K562 (cell line): ENCODE measurements around the gene ZNF32. TPM values are rescaled to one million over a fixed set of nuclear protein-coding genes. Genes with fewer than 3 reads are reported as not detected.
A peak's percentile ranks its signal among the peaks of the same experiment; 100 is the strongest.

Experiments used
- AFF1 ChIP-seq, 2 experiments: fragments of 450-650 bp; IDR thresholded peaks; 2 replicates each; pipeline ENCODE4 v1.6.1; 2018; ENCODE audit warnings: mild to moderate bottlenecking in 2 of 2, low read depth in 1 of 2; ENCODE audit not compliant: partially characterized antibody in 2 of 2
- ARID1B ChIP-seq: fragments of 450-650 bp; IDR thresholded peaks from 2 replicates; pipeline ENCODE4 v1.6.1; 2016; ENCODE audit warnings: antibody characterized with exemption, mild to moderate bottlenecking, inconsistent platforms
- ATF2 ChIP-seq: sonication (generic); formaldehyde crosslinking; IDR thresholded peaks from 2 replicates; pipeline ENCODE4 v1.8.1; 2022; ENCODE audit warnings: missing genetic modification reagents
- BRCA1 ChIP-seq, 2 experiments: fragments of 450-650 bp in 1 of 2; sonication (generic) in 1 of 2; formaldehyde crosslinking in 1 of 2; IDR thresholded peaks; 2 replicates each; pipeline versions ENCODE4 v1.5.0 to v1.6.1; 2017 to 2020; ENCODE audit warnings: mild to moderate bottlenecking in 1 of 2, missing genetic modification reagents in 1 of 2
- CBX5 ChIP-seq: IDR thresholded peaks from 2 replicates; pipeline ENCODE4 v1.6.1; 2014; ENCODE audit warnings: low read depth, borderline replicate concordance
- DDX20 ChIP-seq: fragments of 450-650 bp; IDR thresholded peaks from 2 replicates; pipeline ENCODE4 v1.6.1; 2016; ENCODE audit warnings: missing genetic modification characterization, low read depth, mild to moderate bottlenecking, missing compliant biosample characterization, moderate library complexity
- EHMT2 ChIP-seq: fragments of 450-650 bp; IDR thresholded peaks from 2 replicates; pipeline ENCODE4 v1.6.1; 2018; ENCODE audit warnings: antibody characterized with exemption
- ELF2 ChIP-seq: fragments of 250-450 bp; sonication (Bioruptor Pico); IDR thresholded peaks from 2 replicates; pipeline ENCODE4 v1.5.0; 2021; ENCODE audit warnings: mild to moderate bottlenecking
- FOXJ2 ChIP-seq: fragments of 200-800 bp; sonication (Bioruptor generic); IDR thresholded peaks from 2 replicates; pipeline ENCODE4 v1.6.1; 2016; ENCODE audit warnings: missing genetic modification characterization, missing compliant biosample characterization
- HDAC1 ChIP-seq, 2 experiments: fragments of 450-650 bp; IDR thresholded peaks; 2 replicates each; pipeline ENCODE4 v1.6.1; 2016 to 2017; ENCODE audit warnings: inconsistent platforms in 1 of 2, mild to moderate bottlenecking in 1 of 2, moderate library complexity in 1 of 2
- HEY1 ChIP-seq: fragments of 250-450 bp; sonication (Bioruptor Pico); IDR thresholded peaks from 2 replicates; pipeline ENCODE4 v1.5.0; 2020; ENCODE audit warnings: mild to moderate bottlenecking, moderate library complexity, borderline replicate concordance
- HNRNPUL1 ChIP-seq: fragments of 200-400 bp; formaldehyde crosslinking; IDR thresholded peaks from 2 replicates; pipeline ENCODE4 v1.6.1; 2017; ENCODE audit warnings: low read length
- L3MBTL2 ChIP-seq: fragments of 450-650 bp; IDR thresholded peaks from 2 replicates; pipeline ENCODE4 v1.6.1; 2016; ENCODE audit warnings: mild to moderate bottlenecking, moderate library complexity
- MEIS2 ChIP-seq: fragments of 450-650 bp; IDR thresholded peaks from 2 replicates; pipeline ENCODE4 v1.6.1; 2014; ENCODE audit warnings: mild to moderate bottlenecking; ENCODE audit not compliant: partially characterized antibody
- NCOA6 ChIP-seq: fragments of 450-650 bp; IDR thresholded peaks from 2 replicates; pipeline ENCODE4 v1.6.1; 2017; ENCODE audit warnings: mild to moderate bottlenecking
- NR2F6 ChIP-seq: fragments of 450-650 bp; formaldehyde crosslinking; IDR thresholded peaks from 2 replicates; pipeline ENCODE4 v1.4.0; 2020; ENCODE audit warnings: mild to moderate bottlenecking
- PKNOX1 ChIP-seq: fragments of 450-650 bp; IDR thresholded peaks from 2 replicates; pipeline ENCODE4 v1.6.1; 2016
- SMC3 ChIP-seq: conservative IDR thresholded peaks from 2 replicates; pipeline ENCODE4 v1.6.1; 2011; ENCODE audit warnings: low read depth, low read length, improper control_type of control experiment; ENCODE audit not compliant: insufficient read depth
- SNIP1 ChIP-seq: fragments of 450-650 bp; IDR thresholded peaks from 2 replicates; pipeline ENCODE4 v1.7.1; 2017; ENCODE audit warnings: low read depth, mild to moderate bottlenecking
- ZNF431 ChIP-seq: sonication (generic); formaldehyde crosslinking; IDR thresholded peaks from 2 replicates; pipeline ENCODE4 v1.8.0; 2022; ENCODE audit warnings: mild to moderate bottlenecking, missing genetic modification reagents
- ZNF584 ChIP-seq: fragments of 200-800 bp; sonication (Bioruptor generic); IDR thresholded peaks from 2 replicates; pipeline ENCODE4 v1.6.1; 2016; ENCODE audit warnings: low read depth, mild to moderate bottlenecking, missing genetic modification characterization, missing compliant biosample characterization
- ZNF586 ChIP-seq: fragments of 450-650 bp; formaldehyde crosslinking; conservative IDR thresholded peaks from 2 replicates; pipeline ENCODE4 v1.4.0; 2020; ENCODE audit warnings: mild to moderate bottlenecking, moderate library complexity
- ZNF668 ChIP-seq: fragments of 250-450 bp; sonication (Bioruptor Pico); IDR thresholded peaks from 2 replicates; pipeline ENCODE4 v1.8.0; 2022; ENCODE audit warnings: mild to moderate bottlenecking, inconsistent platforms
- ZNF75A ChIP-seq: fragments of 450-650 bp; formaldehyde crosslinking; IDR thresholded peaks from 2 replicates; pipeline ENCODE4 v1.4.0; 2020; ENCODE audit warnings: mild to moderate bottlenecking
- ZNF785 ChIP-seq: fragments of 250-450 bp; sonication (Bioruptor Pico); IDR thresholded peaks from 2 replicates; pipeline ENCODE4 v1.4.0; 2020; ENCODE audit warnings: mild to moderate bottlenecking
- polyA plus RNA-seq, 8 experiments: library from polyadenylated mRNA; depleted of rRNA in 4 of 8; stranded (reverse) in 5 of 8; unstranded in 3 of 8; fragments of >200 nt; fragmentation: Nextera tagmentation in 2 of 8; fragmentation: Illumina TruSeq in 1 of 8; extraction: Ambion mirVana in 2 of 8; extraction: Trizol in 1 of 8; gene quantifications; 2 replicates each; pipeline versions ENCODE4 v1.2.1 to v1.2.3, GENCODE V29; 2011 to 2014; ENCODE audit warnings: inconsistent platforms in 1 of 8, missing spikeins in 1 of 8
- total RNA-seq, 7 experiments: library from RNA; depleted of rRNA in 6 of 7; stranded (reverse); fragments of >200 nt in 6 of 7; fragmentation: Illumina TruSeq in 2 of 7; extraction: Trizol in 2 of 7; gene quantifications; 2 replicates each; pipeline versions ENCODE4 v1.2.1 to v1.2.3, GENCODE V29; 2011 to 2021; ENCODE audit warnings: low replicate concordance in 1 of 7

The ZNF32 gene
- total and polyA plus RNA-seq, 9 of the 15 experiments (the other 6 are each of a cell fraction or from before 2014, with no cell fraction given): 17.3 to 57.0 (median 26.3) TPM

- TF ChIP-seq AFF1 (IDR thresholded peaks at IDR 0.05; ENCODE audit: low read depth in 1 of 2, partially characterized antibody in 2 of 2) (no peak), ZNF586 (CRISPR knock-in tag) (no peak), MEIS2 (no peak), L3MBTL2 (no peak), FOXJ2 (no peak), BRCA1 (IDR thresholded peaks at IDR 0.05) (no peak), BRCA1 (CRISPR knock-in tag; IDR thresholded peaks at IDR 0.05) (no peak), ATF2 (no peak), DDX20 (tag) (no peak), NCOA6 (no peak), ZNF785 (CRISPR knock-in tag) (no peak), SNIP1 (no peak), ZNF668 (no peak), SMC3 (no peak), EHMT2 (0 out of 2 replicates have a peak, but pooled peaks have one; percentile 19), HEY1 (CRISPR knock-in tag) (no peak), ELF2 (CRISPR knock-in tag) (no peak), CBX5 (no peak), ARID1B (no peak), ZNF431 (CRISPR knock-in tag) (no peak), NR2F6 (no peak), ZNF584 (CRISPR knock-in tag) (no peak), PKNOX1 (no peak), HDAC1 (IDR thresholded peaks at IDR 0.05) (no peak), HNRNPUL1 (no peak), ZNF75A (no peak)
These were observed 25.3 kb downstream of the ZNF32 start (continued) for GRCh38 chr10:43623351-43623750.
